Neural progenitor cell (in vitro differentiated cells): ENCODE measurements around the gene NEGR1. TPM values are rescaled to one million over a fixed set of nuclear protein-coding genes. Genes with fewer than 3 reads are reported as not detected.

Experiments
- DNase-seq: peaks from one replicate; pipeline ENCODE4 v3.0.0-alpha.2; 2016; ENCODE audit warnings: low spot score
- H2AFZ ChIP-seq: fragments of 200-600 bp; sonication (generic); replicated peaks from 2 replicates; pipeline ENCODE4 v1.6.1; 2016; ENCODE audit warnings: antibody characterized with exemption
- H3F3A ChIP-seq: fragments of 200-600 bp; sonication (generic); 2 replicates; pipeline ENCODE4 v1.6.1; 2016; ENCODE audit warnings: antibody characterized with exemption, low read depth
- H3K27ac ChIP-seq: fragments of 200-600 bp; sonication (generic); 2 replicates; pipeline ENCODE4 v1.5.1; 2016; ENCODE audit warnings: mild to moderate bottlenecking
- H3K27me3 ChIP-seq: fragments of 200-600 bp; sonication (generic); 2 replicates; pipeline ENCODE4 v1.6.1; 2016; ENCODE audit warnings: mild to moderate bottlenecking, moderate library complexity
- H3K36me3 ChIP-seq: fragments of 200-600 bp; sonication (generic); 2 replicates; pipeline ENCODE4 v1.5.1; 2016
- H3K4me1 ChIP-seq: fragments of 200-600 bp; sonication (generic); 2 replicates; pipeline ENCODE4 v1.6.1; 2016; ENCODE audit warnings: mixed run types
- H3K4me2 ChIP-seq: fragments of 200-600 bp; sonication (generic); 2 replicates; pipeline ENCODE4 v1.6.1; 2016
- H3K4me3 ChIP-seq: fragments of 200-600 bp; sonication (generic); 2 replicates; pipeline ENCODE4 v1.5.1; 2016
- H3K79me2 ChIP-seq: fragments of 200-600 bp; sonication (generic); 2 replicates; pipeline ENCODE4 v1.6.1; 2016; ENCODE audit warnings: low read depth
- H3K9ac ChIP-seq: fragments of 200-600 bp; sonication (generic); 2 replicates; pipeline ENCODE4 v1.6.1; 2016
- H3K9me3 ChIP-seq: fragments of 200-600 bp; sonication (generic); 2 replicates; pipeline ENCODE4 v1.5.1; 2016; ENCODE audit warnings: low read depth
- H4K20me1 ChIP-seq: fragments of 200-600 bp; sonication (generic); 2 replicates; pipeline ENCODE4 v1.6.1; 2016; ENCODE audit warnings: low read depth
- H3K27ac Mint-ChIP-seq: 3 replicates; pipeline ENCODE4 v1.8.0; 2021; ENCODE audit warnings: mixed read lengths
- H3K27me3 Mint-ChIP-seq: 2 replicates; pipeline ENCODE4 v1.8.0; 2022; ENCODE audit warnings: low read depth, mild to moderate bottlenecking, inconsistent platforms, moderate library complexity, mixed read lengths; ENCODE audit not compliant: insufficient read depth
- H3K36me3 Mint-ChIP-seq: 3 replicates; pipeline ENCODE4 v1.8.0; 2021; ENCODE audit warnings: mixed read lengths
- H3K4me1 Mint-ChIP-seq: 3 replicates; pipeline ENCODE4 v1.8.0; 2021; ENCODE audit warnings: mixed read lengths
- H3K4me3 Mint-ChIP-seq: 3 replicates; pipeline ENCODE4 v1.8.0; 2021; ENCODE audit warnings: mild to moderate bottlenecking, moderate library complexity, mixed read lengths
- H3K9me3 Mint-ChIP-seq: 3 replicates; pipeline ENCODE4 v1.8.0; 2020; ENCODE audit warnings: mixed read lengths
- CTCF ChIP-seq: fragments of 200-600 bp; sonication (generic); IDR thresholded peaks from 2 replicates; pipeline ENCODE4 v1.5.1; 2017; ENCODE audit warnings: antibody characterized with exemption, mild to moderate bottlenecking
- EZH2 ChIP-seq: fragments of 200-600 bp; sonication (generic); IDR thresholded peaks from 2 replicates; pipeline ENCODE4 v1.6.1; 2017; ENCODE audit warnings: antibody characterized with exemption, mild to moderate bottlenecking, moderate library complexity
- EZH2phosphoT487 ChIP-seq: fragments of 200-600 bp; sonication (generic); IDR thresholded peaks from 2 replicates; pipeline ENCODE4 v1.6.1; 2017; ENCODE audit warnings: antibody characterized with exemption
- total RNA-seq: library from RNA; depleted of rRNA; stranded (reverse); fragments of >200 nt; gene quantifications from 2 replicates; pipeline ENCODE4 v1.2.3, GENCODE V29; 2015; ENCODE audit warnings: low replicate concordance

The NEGR1 gene
- total RNA-seq, 1 donor from 2014 or later, result 0.62 TPM

GRCh38 chr1:71428029-71428428 is 854.3 kb downstream of the NEGR1 start:
- Mint-ChIP-seq H3K27ac (no peak overlapping the region), H3K9me3 (no peaks in the 10 kb centered on the region), H3K4me3 (no peak overlapping the region), H3K36me3 (no peaks in the 10 kb centered on the region), H3K27me3 (peaks cover 2% of the 10 kb centered on the region), H3K4me1 (no peaks in the 10 kb centered on the region)
- Histone ChIP-seq H3K27me3 (no peaks in the 10 kb centered on the region), H3F3A (no peaks in the 10 kb centered on the region), H3K27ac (no peak overlapping the region), H3K9me3 (no peaks in the 10 kb centered on the region), H3K4me2 (no peak overlapping the region), H3K4me3 (no peak overlapping the region), H3K79me2 (no peaks in the 10 kb centered on the region), H3K9ac (no peak overlapping the region), H2AFZ (no peak overlapping the region), H3K36me3 (no peaks in the 10 kb centered on the region), H4K20me1 (no peaks in the 10 kb centered on the region), H3K4me1 (no peaks in the 10 kb centered on the region)
- TF ChIP-seq EZH2phosphoT487 (no peak), EZH2 (no peak)
- DNase-seq, result no peak

- H3K36me3 ChIP-seq, result no peaks in the 10 kb centered on the region
- TF ChIP-seq EZH2phosphoT487, result no peak
- TF ChIP-seq EZH2, result no peak
- TF ChIP-seq CTCF, result no peak
- H3K27me3 ChIP-seq, result no peaks in the 10 kb centered on the region
- H3K4me2 ChIP-seq, result no peak overlapping the region
- H3K4me3 ChIP-seq, result no peak overlapping the region
- no peaks in the 10 kb centered on the region for H3K9me3 ChIP-seq
- H3K27me3 Mint-ChIP-seq, result peaks cover 2% of the 10 kb centered on the region
- no peaks in the 10 kb centered on the region for H3K9me3 Mint-ChIP-seq
- H3K4me1 ChIP-seq, result no peaks in the 10 kb centered on the region
- peak overlapping the region; percentile 21 for H2AFZ ChIP-seq
- H3K79me2 ChIP-seq, result no peaks in the 10 kb centered on the region
- DNase-seq, result no peak
- no peaks in the 10 kb centered on the region for H3K36me3 Mint-ChIP-seq
- H3F3A ChIP-seq, result no peaks in the 10 kb centered on the region
- H3K4me3 Mint-ChIP-seq, result no peak overlapping the region
- no peaks in the 10 kb centered on the region for H4K20me1 ChIP-seq
- no peaks in the 10 kb centered on the region for H3K4me1 Mint-ChIP-seq
- H3K27ac Mint-ChIP-seq, result no peak overlapping the region
- H3K27ac ChIP-seq, result no peak overlapping the region
- no peak overlapping the region for H3K9ac ChIP-seq
Measured at GRCh38 chr1:71427066-71427465, 855.3 kb downstream of the NEGR1 start.

- no peaks in the 10 kb centered on the region for H3K9me3 Mint-ChIP-seq
- H3K4me3 Mint-ChIP-seq, result no peak overlapping the region
Measured at GRCh38 chr1:71424536-71424935, 857.8 kb downstream of the NEGR1 start.

More at GRCh38 chr1:71424536-71424935, 857.8 kb downstream of the NEGR1 start:
- Histone ChIP-seq H3K9me3 (no peaks in the 10 kb centered on the region), H3K79me2 (no peaks in the 10 kb centered on the region), H3K27ac (no peak overlapping the region), H3K4me3 (no peak overlapping the region), H3K4me1 (no peaks in the 10 kb centered on the region), H2AFZ (no peak overlapping the region), H3K36me3 (no peaks in the 10 kb centered on the region), H4K20me1 (no peaks in the 10 kb centered on the region), H3K27me3 (no peaks in the 10 kb centered on the region), H3F3A (no peaks in the 10 kb centered on the region), H3K9ac (no peak overlapping the region), H3K4me2 (no peak overlapping the region)
- DNase-seq, result no peak
- Mint-ChIP-seq H3K27ac (no peak overlapping the region), H3K4me1 (no peaks in the 10 kb centered on the region), H3K27me3 (no peaks in the 10 kb centered on the region), H3K36me3 (no peaks in the 10 kb centered on the region)
- TF ChIP-seq EZH2, result no peak
- TF ChIP-seq CTCF, result no peak
- TF ChIP-seq EZH2phosphoT487, result no peak
